Left kidney (tissue), 1 donor: ENCODE results near the gene CEP78. TPM values are rescaled to one million over a fixed set of nuclear protein-coding genes. Genes with fewer than 3 reads are reported as not detected.

ENCODE experiments used
- polyA plus RNA-seq: library from polyadenylated mRNA; unstranded; fragments of 120-200 nt; gene quantifications from one replicate; pipeline ENCODE4 v1.2.1, GENCODE V29; 2013; ENCODE audit not compliant: insufficient read length

The CEP78 gene
- polyA plus RNA-seq, 1 donor: 52.9 TPM

Other genes starting within 250 kb of the CEP78 start
- 66.5 TPM for gene GNAQ, start 204.3 kb upstream of the CEP78 start, polyA plus RNA-seq
- 76.7 TPM for gene PSAT1, start 61.0 kb downstream of the CEP78 start, polyA plus RNA-seq